ENCODE results near the gene EHD2.

The EHD2 gene

DNA sequence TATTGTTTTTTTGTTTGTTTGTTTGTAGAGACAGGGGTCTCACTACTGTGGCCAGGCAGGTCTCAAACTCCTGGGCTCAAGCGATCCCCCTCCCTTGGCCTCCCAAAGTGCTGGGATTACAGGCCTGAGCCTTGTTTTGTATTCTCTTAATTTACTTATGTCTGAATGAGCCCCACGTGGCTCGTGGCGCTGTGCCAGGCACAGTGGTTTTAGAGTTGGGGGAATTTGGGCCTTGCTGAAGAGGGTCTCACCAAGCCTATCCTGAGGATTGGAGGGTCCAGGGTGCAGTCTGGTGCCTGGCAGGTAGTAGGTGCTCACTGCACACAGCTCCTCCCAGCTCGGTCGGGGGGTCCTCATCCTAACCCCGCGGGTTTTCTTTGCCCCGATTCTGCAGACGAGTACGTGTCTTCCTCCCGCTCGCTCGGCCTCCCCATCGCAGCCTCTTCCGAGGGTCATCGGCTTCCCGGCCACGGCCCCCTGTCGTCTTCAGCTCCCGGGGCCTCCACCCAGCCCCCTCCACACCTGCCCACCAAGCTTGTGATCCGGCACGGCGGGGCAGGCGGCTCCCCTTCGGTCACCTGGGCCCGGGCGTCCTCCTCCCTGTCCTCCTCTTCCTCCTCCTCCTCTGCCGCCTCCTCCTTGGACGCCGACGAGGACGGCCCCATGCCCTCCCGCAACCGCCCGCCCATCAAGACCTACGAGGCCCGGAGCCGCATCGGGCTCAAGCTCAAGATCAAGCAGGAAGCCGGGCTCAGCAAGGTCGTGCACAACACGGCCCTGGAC is 12.1 kb upstream of the EHD2 start:
- TF ChIP-seq, protein P1, sequence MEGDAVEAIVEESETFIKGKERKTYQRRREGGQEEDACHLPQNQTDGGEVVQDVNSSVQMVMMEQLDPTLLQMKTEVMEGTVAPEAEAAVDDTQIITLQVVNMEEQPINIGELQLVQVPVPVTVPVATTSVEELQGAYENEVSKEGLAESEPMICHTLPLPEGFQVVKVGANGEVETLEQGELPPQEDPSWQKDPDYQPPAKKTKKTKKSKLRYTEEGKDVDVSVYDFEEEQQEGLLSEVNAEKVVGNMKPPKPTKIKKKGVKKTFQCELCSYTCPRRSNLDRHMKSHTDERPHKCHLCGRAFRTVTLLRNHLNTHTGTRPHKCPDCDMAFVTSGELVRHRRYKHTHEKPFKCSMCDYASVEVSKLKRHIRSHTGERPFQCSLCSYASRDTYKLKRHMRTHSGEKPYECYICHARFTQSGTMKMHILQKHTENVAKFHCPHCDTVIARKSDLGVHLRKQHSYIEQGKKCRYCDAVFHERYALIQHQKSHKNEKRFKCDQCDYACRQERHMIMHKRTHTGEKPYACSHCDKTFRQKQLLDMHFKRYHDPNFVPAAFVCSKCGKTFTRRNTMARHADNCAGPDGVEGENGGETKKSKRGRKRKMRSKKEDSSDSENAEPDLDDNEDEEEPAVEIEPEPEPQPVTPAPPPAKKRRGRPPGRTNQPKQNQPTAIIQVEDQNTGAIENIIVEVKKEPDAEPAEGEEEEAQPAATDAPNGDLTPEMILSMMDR (IDR thresholded peaks at IDR 0.05; ENCODE audit: low read depth, low read length, missing control alignments): no peak
- no peak for DNase-seq (ENCODE audit: low read depth)
- H3K4me3 ChIP-seq (ENCODE audit: low read depth, low read length): no peak overlapping the region
- in situ Hi-C loops (cut with HindIII; ENCODE audit: low sequenced_read_pairs): no loop called here

DNA sequence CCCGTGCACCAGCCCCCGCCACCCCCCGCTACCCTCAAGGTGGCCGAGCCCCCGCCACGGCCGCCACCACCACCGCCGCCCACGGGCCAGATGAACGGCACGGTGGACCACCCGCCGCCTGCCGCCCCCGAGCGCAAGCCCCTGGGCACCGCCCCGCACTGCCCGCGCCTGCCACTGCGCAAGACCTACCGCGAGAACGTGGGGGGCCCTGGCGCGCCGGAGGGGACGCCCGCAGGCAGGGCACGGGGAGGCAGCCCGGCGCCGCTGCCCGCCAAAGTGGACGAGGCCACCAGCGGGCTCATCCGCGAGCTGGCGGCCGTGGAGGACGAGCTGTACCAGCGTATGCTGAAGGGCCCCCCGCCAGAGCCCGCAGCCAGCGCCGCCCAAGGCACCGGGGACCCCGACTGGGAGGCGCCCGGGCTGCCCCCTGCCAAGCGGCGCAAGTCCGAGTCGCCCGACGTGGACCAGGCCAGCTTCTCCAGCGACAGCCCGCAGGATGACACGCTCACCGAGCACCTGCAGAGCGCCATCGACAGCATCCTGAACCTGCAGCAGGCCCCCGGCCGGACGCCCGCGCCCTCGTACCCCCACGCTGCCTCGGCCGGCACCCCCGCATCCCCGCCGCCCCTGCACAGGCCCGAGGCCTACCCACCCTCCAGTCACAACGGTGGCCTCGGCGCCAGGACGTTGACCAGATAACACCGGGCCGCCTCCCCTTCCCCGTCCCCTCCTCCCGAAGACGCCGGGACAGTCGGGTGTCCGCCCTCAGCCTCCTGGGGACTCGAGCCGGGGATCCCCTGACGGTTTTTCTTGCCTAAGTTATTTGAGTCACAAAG is 11.3 kb upstream of the EHD2 start:
- DNase-seq (ENCODE audit: low read depth): no peak
- H3K4me3 ChIP-seq (ENCODE audit: low read depth, low read length): no peak overlapping the region
- TF ChIP-seq, protein P1 (IDR thresholded peaks at IDR 0.05; ENCODE audit: low read depth, low read length, missing control alignments): no peak
- in situ Hi-C loops (cut with HindIII; ENCODE audit: low sequenced_read_pairs): no loop called here

DNA sequence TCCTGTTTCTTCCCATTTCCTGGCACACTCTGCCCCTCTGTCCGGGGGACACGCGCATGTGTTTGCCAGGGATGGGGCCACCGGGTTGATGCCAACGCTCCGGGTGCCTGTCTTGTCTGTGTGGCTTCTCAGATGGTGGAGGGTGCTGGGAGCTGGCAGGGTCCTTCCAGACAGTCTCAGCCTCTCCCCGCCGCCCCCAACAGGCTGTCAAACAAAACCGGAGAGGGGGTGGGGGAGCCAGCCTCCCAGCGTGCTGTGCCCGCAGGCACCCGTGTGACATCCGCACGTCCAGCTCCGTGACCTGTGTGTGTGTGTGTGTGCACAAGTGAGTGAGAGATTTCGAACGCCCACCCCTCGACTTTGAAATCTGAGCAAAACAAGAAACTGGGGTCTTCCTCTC is 10.6 kb upstream of the EHD2 start:
- H3K4me3 ChIP-seq (ENCODE audit: low read depth, low read length): no peak overlapping the region
- no peak for DNase-seq (ENCODE audit: low read depth)
- in situ Hi-C loops (cut with HindIII; ENCODE audit: low sequenced_read_pairs): no loop called here
- TF ChIP-seq, protein P1 (IDR thresholded peaks at IDR 0.05; ENCODE audit: low read depth, low read length, missing control alignments): no peak

DNA sequence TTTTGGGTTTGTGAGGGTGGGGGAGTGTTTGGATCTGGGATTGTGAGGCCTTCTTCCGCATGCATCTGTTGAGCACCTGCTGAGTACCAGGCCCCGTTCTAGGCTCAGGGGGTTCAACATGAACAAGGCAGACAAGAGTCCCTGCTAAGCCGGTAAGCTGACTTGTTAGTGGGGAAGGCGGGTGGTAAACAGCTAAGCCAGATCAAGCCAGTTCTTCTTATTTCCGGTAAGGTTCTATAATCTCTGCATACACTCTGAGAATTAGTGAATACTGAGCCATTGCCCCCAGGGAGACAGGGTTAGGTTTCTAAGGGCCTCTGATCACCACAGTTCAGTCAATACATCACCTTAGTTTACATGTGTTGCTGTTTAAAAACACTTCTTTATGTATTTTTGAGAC is 9.9 kb upstream of the EHD2 start:
- H3K4me3 ChIP-seq (ENCODE audit: low read depth, low read length): no peak overlapping the region
- DNase-seq (ENCODE audit: low read depth): no peak
- in situ Hi-C loops (cut with HindIII; ENCODE audit: low sequenced_read_pairs): no loop called here
- TF ChIP-seq, protein P1 (IDR thresholded peaks at IDR 0.05; ENCODE audit: low read depth, low read length, missing control alignments): no peak

DNA sequence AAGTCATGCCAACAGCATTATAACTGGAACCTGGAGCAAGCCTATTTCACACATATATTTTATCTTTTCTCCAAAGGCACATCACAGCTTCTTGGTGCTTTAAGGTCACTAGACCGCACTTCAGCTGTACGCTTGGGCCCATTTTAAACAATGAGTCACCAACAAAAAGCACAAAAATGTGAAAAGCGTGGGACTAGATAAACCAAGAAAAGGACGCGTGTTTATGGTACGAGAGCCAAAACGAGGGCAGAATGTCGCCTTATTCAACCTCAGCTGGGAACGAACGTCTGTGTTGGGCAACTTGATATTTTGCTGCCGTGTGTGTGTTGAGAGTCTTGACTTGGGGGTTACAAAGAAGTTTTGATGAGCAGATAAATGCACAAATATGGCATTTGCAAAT is 9.2 kb upstream of the EHD2 start:
- DNase-seq (ENCODE audit: low read depth): no peak
- in situ Hi-C loops (cut with HindIII; ENCODE audit: low sequenced_read_pairs): no loop called here
- no peak overlapping the region for H3K4me3 ChIP-seq (ENCODE audit: low read depth, low read length)
- TF ChIP-seq, protein P1 (IDR thresholded peaks at IDR 0.05; ENCODE audit: low read depth, low read length, missing control alignments): no peak

DNA sequence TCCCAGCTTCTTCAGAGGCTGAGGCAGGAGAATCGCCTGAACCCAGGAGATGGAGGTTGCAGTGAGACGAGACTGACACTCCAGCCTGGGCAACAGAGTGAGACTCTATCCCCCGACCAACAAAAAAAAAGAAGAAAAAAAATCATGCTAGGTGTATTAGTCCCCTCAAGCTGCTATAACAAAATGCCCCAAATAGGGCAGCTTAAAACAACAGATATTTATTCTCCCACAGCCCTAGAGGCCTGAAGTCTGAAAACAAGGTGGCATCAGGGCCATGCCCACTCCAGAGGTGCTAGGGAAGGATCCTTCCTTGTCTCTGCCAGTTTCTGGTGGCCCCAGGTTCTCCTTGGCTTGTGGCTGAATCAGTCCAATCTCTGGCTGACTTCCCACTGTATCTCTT is 8.6 kb upstream of the EHD2 start:
- in situ Hi-C loops (cut with HindIII; ENCODE audit: low sequenced_read_pairs): no loop called here
- DNase-seq (ENCODE audit: low read depth): no peak
- no peak overlapping the region for H3K4me3 ChIP-seq (ENCODE audit: low read depth, low read length)
- TF ChIP-seq, protein P1 (IDR thresholded peaks at IDR 0.05; ENCODE audit: low read depth, low read length, missing control alignments): no peak

Data from astrocyte of the cerebellum (primary cell).